ENCODE measurements around the gene NT5DC2. TPM values are rescaled to one million over a fixed set of nuclear protein-coding genes. Genes with fewer than 3 reads are reported as not detected.

NT5DC2 gene
- total RNA-seq, 1 donor = 68.2 TPM

- no peak overlapping the region for H3K4me3 ChIP-seq (ENCODE audit: low read depth, low read length)
- no peak for DNase-seq (ENCODE audit: low read depth)
- TF ChIP-seq CTCF (IDR thresholded peaks at IDR 0.05; ENCODE audit: insufficient read depth, low read length) = no peak
Measured at GRCh38 chr3:52480768-52481715, 52.6 kb downstream of the NT5DC2 start.

- DNase-seq (ENCODE audit: low read depth) = no peak
- no peak for TF ChIP-seq CTCF (IDR thresholded peaks at IDR 0.05; ENCODE audit: insufficient read depth, low read length)
- H3K4me3 ChIP-seq (ENCODE audit: low read depth, low read length) = no peak overlapping the region
Measured at GRCh38 chr3:52479877-52480575, 53.6 kb downstream of the NT5DC2 start.

- no peak for DNase-seq (ENCODE audit: low read depth)
- no peak for TF ChIP-seq CTCF (IDR thresholded peaks at IDR 0.05; ENCODE audit: insufficient read depth, low read length)
Measured at GRCh38 chr3:52479037-52479876, 54.4 kb downstream of the NT5DC2 start.

GRCh38 chr3:52477796-52478095 lies 55.9 kb downstream of the NT5DC2 start:
- no peak for DNase-seq (ENCODE audit: low read depth)
- no peak overlapping the region for H3K4me3 ChIP-seq (ENCODE audit: low read depth, low read length)
- TF ChIP-seq CTCF (IDR thresholded peaks at IDR 0.05; ENCODE audit: insufficient read depth, low read length) = no peak

More at GRCh38 chr3:52479037-52479876, 54.4 kb downstream of the NT5DC2 start:
- H3K4me3 ChIP-seq (ENCODE audit: low read depth, low read length) = no peak overlapping the region

GRCh38 chr3:52477076-52477795 lies 56.4 kb downstream of the NT5DC2 start:
- no peak overlapping the region for H3K4me3 ChIP-seq (ENCODE audit: low read depth, low read length)
- TF ChIP-seq CTCF (IDR thresholded peaks at IDR 0.05; ENCODE audit: insufficient read depth, low read length) = no peak
- DNase-seq (ENCODE audit: low read depth) = no peak

Small RNA genes within 50 kb of the gene (small RNA-seq; reads per million reads assigned to genes)
- gene RNU6-856P = not detected
- not detected for gene RNU6ATAC16P

Other genes starting within 250 kb of the NT5DC2 start
- 6.1 and 10.4 TPM in 2 replicates for gene GLYCTK, start 246.0 kb downstream of the NT5DC2 start, total RNA-seq (ENCODE audit: low replicate concordance)
- 3.4 and 6.0 TPM in 2 replicates for gene DNAH1, start 217.5 kb downstream of the NT5DC2 start, total RNA-seq (ENCODE audit: low replicate concordance)
- 41.2 and 54.9 TPM in 2 replicates for gene BAP1, start 123.8 kb downstream of the NT5DC2 start, total RNA-seq (ENCODE audit: low replicate concordance)
- gene PHF7, start 123.2 kb downstream of the NT5DC2 start, total RNA-seq (ENCODE audit: low replicate concordance) = 5.8 and 9.0 TPM in 2 replicates
- 0.49 TPM in 1 of 2 replicates, not detected in the other for gene SEMA3G, start 88.8 kb downstream of the NT5DC2 start, total RNA-seq (ENCODE audit: low replicate concordance)
- gene TNNC1, start 79.8 kb downstream of the NT5DC2 start, total RNA-seq (ENCODE audit: low replicate concordance) = 1.4 and 2.0 TPM in 2 replicates
- gene NISCH, start 78.3 kb downstream of the NT5DC2 start, total RNA-seq (ENCODE audit: low replicate concordance) = 52.7 and 90.8 TPM in 2 replicates
- 0.90 and 1.1 TPM in 2 replicates for gene STAB1, start 38.5 kb downstream of the NT5DC2 start, total RNA-seq (ENCODE audit: low replicate concordance)
- 4.3 and 7.7 TPM in 2 replicates for gene UQCC5, start 2.7 kb upstream of the NT5DC2 start, total RNA-seq (ENCODE audit: low replicate concordance)
- 115 and 149 TPM in 2 replicates for gene PBRM1, start 152.1 kb upstream of the NT5DC2 start, total RNA-seq (ENCODE audit: low replicate concordance)
- 114 and 325 TPM in 2 replicates for gene GNL3, start 152.2 kb upstream of the NT5DC2 start, total RNA-seq (ENCODE audit: low replicate concordance)
- 71.1 and 107 TPM in 2 replicates for gene GLT8D1, start 171.9 kb upstream of the NT5DC2 start, total RNA-seq (ENCODE audit: low replicate concordance)
- 18.6 and 111 TPM in 2 replicates for gene SPCS1, start 172.2 kb upstream of the NT5DC2 start, total RNA-seq (ENCODE audit: low replicate concordance)
- 3.6 and 28.2 TPM in 2 replicates for gene NEK4, start 237.1 kb upstream of the NT5DC2 start, total RNA-seq (ENCODE audit: low replicate concordance)
- 1.3 TPM in 1 of 2 replicates, not detected in the other for gene ITIH1, start 243.7 kb upstream of the NT5DC2 start, total RNA-seq (ENCODE audit: low replicate concordance)